ENCODE data around the gene C14orf119.

C14orf119 gene

DNA sequence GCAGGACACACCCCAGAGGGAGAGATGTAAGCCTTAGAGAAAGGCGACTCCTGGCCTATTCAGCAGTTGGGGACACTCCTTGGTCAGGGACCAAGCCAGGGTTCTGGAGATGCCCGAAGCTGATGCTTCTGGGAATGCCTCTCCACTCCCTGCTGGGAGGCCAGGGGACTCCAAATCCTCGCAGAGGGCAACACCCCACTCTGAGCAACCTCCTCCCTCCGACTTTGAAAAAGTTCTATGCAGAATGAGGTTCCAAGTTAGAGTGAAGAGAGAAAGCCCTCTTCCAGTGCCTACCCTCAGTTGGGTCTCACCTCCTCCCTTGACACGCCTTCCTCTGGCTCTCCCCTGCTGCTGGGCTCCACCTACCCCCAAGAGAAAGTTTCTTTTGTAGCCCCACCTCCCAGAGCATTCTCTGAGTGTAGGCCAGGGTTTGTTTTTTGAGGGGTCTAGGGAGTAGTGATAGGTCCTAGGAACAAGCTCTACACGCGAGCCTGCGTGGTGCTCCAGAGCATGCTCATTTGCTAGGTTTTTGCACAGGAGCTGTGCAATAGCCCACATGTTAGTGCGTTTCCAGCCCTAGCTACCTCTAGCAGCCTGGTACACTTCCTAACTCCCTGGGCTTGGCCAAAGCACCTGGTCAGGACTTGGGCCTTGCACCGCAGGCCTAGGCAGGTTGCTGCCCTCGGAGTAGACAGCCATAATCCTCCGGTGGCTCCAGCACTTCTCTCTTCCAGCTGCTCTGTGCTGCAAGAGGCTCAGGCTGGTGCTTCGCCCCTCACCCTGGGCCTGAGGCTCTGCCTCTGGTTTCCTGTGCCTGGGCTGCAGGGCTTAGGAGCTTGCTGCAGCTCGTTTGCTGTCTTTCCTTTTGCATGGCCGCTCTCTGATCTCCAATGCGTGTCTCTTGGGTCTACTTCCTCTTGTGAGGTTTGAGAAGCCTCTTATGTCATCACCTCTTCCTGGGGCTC lies 24.3 kb downstream of the C14orf119 start:
- Histone ChIP-seq H3K27ac (peak overlapping the region in 12 of 21 experiments; percentile 22 to 85 (median 56)), H3K4me3 (no peak overlapping the region)

DNA sequence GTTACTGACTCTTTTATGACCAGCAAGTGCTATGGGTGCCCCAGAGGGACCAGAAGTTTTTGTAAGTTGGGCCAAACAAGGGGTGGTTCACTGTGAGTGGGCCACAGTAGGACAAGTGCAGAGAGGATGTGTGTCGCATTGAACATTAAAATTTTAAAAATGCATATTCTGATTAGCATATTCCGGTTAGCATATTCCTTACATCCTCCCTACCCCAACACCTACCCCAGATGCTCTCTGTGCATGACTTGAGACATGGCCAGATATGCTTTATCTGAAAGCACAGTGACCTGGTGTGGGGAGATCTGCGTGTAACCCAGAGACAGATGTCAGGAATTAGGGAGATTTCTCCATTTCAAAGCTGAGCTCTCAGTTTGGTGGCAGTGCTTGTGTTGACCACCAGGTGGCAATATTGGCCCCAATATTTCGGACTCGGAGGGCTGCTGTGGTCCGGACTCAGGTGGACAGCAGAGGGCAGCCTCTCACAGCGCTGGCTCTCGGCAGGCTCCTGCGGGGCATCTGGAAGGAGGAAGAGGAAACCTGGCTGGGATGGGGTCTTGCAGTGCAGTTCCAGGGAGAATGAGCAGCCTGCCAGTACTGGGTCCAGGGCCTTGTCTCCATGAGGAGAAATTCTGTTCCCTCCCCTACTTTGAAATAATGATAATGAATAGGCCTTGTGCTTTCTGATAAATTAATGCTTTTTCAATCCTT lies 25.4 kb downstream of the C14orf119 start:
- Histone ChIP-seq H3K4me3 (no peak overlapping the region), H3K27ac (peak overlapping the region in 9 of 21 experiments; percentile 14 to 85 (median 71))

DNA sequence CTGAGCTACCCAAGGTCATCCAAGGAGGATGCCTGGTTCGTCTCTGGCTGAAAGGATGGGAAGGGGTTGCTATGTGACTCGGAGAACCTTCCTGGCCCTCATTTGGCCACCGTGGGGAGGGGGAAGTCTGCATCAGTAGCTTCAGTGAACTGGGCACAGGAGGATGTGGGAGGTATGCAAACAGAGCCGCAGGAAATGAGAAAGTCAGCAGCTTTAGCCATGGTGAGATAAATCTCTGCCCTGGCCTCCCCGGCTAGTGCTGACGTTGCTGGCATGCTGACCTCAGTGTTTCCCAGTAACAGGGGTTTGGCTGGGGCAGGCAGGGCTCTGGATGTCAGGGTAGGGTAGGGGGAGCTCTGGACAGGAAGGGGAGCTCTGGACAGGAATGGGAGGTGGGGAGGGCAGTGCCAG lies 26.1 kb downstream of the C14orf119 start:
- H3K4me3 ChIP-seq: no peak overlapping the region
- H3K27ac ChIP-seq: peak overlapping the region in 11 of 21 experiments; percentile 1 to 74 (median 38)

DNA sequence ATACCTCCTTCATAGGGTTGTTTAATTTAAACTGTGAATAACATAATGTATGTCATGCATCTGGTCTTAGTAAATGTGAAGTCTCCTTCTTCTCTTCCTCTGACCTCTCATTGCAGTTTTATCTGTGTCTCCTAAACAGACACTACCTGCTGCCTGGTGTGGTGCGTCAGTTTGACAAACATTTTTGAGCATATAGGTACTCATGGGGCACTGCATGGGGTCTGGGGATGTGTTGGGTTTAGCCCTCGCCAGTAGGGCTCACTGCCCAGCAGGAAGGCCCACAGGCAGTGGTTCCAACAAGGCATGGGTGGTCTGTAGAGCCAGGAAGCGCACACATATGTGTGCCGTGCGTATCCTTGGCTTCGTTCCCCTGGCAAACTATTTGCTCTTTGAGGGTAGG lies 26.8 kb downstream of the C14orf119 start:
- Histone ChIP-seq H3K4me3 (no peak overlapping the region), H3K27ac (peak overlapping the region in 3 of 21 experiments; percentile 38 to 60 (median 42))

DNA sequence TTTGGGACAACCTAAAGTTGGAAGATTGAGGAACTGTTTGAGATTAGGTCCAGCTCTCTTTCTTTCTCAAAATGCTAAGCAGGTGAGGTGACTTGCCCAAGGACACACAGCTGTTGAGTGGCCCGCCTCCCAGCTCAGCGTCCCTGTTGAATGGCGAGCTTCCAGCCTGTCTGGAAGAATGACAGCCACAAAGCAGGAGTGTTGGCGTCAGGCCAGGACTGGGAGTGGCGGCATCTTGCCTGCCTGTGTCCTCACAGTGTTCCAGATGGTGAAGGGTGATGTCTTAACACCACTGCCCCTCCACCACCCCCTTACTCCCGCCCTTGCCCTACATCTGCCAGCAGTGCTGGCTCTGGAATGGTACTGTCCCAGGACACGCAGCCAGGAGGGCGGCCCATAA lies 28.1 kb downstream of the C14orf119 start:
- Histone ChIP-seq H3K27ac (peak overlapping the region in 4 of 21 experiments; percentile 32 to 72 (median 36)), H3K4me3 (no peak overlapping the region)

DNA sequence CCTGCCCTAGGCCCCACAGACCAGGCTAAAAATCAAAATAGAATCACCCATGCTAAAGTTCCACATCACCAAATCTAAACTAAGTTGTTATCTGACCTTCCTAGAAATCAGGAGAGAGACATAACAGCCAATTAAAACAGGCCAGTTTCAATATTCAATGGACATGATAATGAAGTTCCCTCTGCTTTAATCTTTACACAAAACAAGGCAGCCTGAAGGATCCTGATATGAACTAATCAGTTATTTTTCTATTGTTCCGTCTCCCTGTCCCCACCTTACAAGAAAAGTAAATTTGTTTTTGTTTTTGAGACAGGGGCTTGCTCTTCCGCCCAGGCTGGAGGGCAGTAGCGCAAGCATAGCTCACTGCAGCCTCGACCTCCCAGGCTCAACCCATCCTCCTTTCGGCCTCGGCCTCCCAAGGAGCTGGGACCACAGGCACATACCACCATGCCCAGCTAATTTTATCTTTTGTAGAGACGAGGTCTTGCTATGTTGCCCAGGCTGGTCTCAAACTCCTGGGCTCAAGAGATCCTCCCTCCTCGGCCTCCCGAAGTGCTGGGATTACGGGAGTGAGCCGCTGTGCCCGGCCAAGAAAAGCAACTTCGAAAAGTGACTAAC lies 29.1 kb downstream of the C14orf119 start:
- Histone ChIP-seq H3K27ac (peak overlapping the region in 4 of 21 experiments; percentile 13 to 72 (median 30)), H3K4me3 (no peak overlapping the region)

DNA sequence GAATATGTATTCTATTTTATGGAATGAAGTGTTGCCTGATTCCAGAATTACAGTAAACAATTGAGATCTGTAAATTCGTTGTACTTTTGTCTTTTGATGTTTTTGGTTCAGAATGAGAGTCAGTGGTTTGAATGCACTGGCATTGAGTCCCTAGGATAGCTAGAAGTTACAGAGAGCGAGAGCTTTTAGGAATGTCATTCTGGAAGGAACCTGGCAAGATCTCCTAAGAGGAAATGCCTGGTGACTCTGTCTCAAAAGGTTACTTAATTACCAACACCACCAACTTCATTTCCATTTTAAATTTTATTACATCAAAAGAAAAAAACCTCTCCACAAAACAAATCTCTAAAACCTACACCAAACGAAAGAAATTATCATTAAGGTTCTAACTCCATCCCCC lies 29.7 kb downstream of the C14orf119 start:
- Histone ChIP-seq H3K4me3 (no peak overlapping the region), H3K27ac (peak overlapping the region in 3 of 21 experiments; percentile 13 to 63 (median 14))

DNA sequence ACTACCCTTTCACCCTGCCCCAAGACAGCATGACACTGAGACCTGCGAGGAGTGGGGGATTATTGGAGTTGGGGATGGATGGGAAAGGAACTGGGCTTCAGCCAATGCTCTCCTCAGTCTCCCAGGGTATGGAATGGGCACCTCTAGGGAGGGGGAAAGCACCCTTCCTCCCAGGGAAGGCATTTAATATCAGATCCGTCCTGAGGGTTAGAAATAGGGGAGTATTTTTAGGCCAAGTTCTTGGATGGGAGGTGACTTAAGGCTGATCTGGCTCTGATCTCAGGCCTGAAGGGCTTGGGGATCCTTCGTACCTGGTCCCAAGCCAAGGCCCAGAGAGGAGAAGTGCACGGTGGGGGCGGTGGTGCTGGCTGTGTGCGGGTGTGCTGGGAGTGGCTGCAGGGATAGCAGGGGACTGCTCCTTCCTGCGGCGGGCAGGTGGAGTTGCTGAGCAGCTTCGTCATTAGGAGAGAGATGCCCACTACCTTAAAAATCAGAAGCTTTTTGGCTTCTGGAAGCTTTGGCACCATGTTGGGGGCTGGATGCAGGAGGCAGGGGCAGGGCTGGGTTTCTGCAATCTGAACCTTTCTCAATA lies 30.7 kb downstream of the C14orf119 start:
- peak overlapping the region in 2 of 21 experiments; percentile 21 to 63 for H3K27ac ChIP-seq
- no peak overlapping the region for H3K4me3 ChIP-seq

DNA sequence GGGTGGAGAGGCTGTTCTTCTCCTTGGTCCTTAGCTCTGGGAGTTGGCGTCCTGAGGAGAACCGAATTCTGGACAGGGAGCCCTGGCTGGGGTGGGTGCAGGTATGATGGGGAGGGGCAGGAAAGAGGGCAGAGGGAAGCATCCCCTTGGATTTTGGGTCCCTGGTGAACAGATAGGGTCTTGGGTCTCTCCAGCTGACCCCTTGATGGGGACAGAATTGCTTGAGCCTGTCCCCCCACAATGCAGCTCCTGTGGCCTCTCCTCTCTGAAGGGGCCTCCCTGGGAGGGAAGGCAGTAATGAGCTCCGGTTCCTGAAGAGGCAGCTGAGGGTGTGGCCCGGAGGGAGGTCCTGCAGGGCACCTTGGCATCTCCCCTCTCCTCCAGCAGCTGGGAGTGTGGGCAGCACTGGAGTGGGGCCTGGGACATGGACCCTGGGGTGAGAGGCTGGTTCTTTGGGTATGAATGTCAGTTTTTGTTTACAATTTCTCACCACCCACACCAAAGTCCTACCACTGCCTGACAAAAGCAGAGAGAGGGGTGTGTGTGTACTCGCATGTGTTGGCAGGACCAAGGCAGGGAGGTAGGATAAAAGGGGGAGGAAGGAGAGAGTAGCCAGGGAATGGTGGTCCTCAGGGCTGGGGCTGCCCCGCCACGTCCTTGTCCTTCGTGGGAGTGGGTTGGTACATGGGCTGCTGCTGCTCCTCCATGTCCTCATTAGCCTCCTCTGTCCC lies 31.4 kb downstream of the C14orf119 start:
- Histone ChIP-seq H3K4me3 (no peak overlapping the region), H3K27ac (no peak overlapping the region)

DNA sequence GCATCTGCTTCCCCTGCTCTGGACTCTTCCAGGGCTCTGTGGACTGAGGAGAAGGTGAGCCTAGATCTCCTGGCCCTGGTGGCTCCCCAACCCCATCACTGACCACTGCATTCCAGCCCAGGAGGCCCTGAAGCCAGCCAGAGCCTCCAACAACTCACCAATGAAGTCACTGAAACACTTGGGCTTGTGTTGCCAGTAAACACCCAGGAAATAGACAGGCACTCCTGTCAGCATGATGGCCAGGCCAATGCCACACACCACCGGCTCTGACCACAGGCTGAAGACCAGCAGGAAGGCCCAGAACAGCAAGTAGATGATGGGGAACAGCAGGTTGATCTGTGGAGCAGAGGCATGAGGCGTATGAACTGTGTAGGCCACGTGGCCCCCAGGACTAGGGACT lies 32.6 kb downstream of the C14orf119 start:
- Histone ChIP-seq H3K4me3 (no peak overlapping the region), H3K27ac (peak overlapping the region in 1 of 21 experiments; percentile 16)

DNA sequence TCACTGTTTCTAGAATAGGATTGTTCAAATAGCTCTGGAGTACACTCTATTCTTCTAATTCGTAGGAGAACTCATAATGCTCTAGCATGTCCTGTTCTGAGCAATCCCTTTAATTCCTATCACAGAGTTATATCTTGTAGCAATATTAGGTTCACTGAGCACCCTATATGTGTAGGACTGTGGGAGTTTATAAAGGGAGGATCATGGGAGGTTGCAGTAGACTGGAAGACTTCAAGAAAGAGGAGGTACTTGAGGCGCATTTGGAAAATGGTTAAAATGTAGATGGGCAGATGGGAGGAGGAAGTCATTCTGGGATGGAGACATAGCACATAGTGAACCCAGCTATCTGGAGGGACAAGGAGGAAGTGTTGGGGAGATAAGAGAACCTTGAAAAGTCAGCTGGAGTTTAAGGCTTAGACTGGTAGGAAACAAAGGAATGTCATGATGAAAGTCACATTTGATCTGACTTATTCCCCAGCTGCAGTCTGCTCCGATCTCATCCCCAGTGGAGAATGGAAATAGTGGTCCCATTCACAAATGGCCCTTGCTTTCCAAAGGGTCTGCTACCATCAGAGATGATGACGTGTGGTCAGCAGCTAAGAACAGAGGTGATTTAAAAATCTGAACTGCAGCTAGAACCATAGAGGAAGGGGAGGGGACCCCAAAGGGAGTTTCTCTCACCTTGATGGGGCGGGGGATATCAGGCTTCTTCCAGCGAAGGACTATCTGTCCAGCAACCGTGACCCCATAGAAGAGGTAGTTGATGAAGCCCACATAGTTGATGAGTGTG lies 33.9 kb downstream of the C14orf119 start:
- no peak overlapping the region for H3K27ac ChIP-seq
- no peak overlapping the region for H3K4me3 ChIP-seq

DNA sequence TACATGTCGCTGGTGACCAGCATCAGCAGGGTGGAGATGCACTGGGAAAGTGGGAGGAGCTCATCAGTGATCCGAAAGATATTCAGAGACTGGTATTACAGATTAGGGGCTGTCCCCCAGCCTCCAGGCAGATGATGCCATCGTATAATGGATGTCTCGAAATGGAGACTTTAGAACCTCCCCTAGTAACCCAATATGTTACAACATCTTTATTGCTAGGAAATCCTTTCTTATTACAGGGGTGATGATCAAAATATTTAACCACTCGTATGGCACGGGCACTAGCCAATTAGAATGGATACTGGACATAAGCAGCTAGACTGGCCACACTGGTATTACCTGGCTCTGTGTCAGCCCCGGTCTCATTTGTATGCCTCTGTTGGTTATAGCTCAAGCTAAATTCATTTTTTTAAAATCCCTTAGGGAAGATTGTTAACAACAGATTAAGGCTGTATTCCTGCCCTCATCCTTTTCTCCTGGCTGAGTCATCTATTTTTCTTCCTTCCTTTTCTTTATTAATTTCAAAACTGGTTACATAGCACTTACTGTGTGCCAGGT lies 34.5 kb downstream of the C14orf119 start:
- no peak overlapping the region for H3K4me3 ChIP-seq
- H3K27ac ChIP-seq: peak overlapping the region in 1 of 21 experiments; percentile 8

DNA sequence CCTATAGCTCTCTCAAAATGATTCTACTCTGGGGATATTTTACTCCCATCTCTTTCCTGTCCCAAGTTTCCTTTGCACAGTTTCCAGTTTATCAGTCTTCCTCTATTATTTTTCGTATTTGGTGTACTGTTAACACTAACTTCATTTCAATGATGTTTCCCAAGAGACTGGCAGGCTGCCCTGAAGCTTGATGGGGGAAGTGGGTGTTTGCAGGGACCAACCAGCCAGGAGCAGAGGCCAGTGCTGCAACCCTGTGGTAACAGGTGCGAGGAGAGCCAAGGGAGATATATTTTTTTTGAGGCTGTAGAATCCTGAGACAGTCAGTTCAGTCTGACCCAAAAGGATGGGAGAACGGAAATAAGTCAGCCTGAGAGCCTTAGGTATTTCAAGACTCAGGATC lies 35.6 kb downstream of the C14orf119 start:
- H3K4me3 ChIP-seq: no peak overlapping the region
- H3K27ac ChIP-seq: no peak overlapping the region

DNA sequence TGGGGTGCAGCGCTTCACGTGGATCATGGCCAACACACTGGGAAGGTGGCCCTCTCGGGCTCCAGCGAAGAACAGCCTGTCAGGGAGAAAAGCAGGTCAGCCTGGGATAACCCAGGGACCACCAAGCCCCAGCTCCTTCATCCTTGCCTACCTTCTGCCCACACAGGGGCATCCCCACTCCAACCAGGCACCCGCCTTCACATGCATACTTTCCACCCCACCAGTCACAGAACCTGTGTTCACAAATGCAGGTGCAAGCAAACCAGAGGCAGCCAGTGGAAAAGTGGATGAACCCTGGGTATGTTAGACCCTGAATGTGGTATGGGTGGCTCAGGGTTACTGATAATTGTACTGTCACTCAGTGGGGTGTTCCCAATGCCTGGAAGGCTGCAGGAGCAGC lies 36.2 kb downstream of the C14orf119 start:
- no peak overlapping the region for H3K27ac ChIP-seq
- H3K4me3 ChIP-seq: no peak overlapping the region

DNA sequence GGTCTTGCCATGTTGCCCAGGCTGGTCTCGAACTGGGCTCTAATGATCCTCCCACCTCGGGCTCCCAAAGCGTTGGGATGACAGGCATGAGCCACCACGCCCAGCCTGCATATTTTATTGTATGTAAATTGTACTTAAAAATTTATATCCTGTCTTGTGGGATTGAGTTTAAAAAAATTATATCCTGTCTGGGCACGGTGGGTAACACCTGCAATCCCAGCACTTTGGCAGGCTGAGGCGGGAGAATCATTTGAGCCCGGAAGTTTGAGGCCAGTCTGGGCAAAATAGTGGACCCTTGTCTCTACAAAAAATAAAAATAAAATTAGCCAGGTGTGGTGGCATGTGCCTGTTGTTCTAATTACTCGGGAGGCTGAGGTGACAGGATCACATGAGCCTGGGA lies 37.7 kb downstream of the C14orf119 start:
- Histone ChIP-seq H3K4me3 (no peak overlapping the region), H3K27ac (no peak overlapping the region)

DNA sequence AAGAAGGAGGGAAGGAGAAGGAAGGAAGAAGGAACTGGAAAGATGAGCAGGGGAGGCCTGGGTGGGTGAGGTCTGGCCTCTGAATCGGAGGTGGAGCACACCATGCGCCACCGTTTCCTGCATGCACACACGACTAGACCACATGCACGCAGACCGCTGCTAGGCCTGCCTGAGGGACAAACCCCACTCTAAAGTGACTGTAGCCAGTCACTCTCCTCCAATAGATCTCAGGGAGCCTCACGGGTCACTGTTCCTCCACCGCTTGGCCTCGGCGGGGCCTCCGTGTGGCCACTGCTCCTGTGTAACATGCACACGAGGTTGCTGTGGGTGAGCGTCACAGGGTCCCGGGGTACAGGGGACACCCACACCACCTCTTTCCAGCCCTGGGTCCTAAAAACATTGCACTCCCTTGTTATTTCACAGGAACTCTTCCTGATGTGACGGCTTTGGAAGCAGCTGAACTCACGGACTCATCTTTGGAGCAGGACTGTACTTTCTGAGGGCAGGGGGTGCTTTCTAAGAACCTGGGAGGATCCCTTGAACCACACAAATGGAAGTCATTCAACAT lies 41.3 kb downstream of the C14orf119 start:
- no peak overlapping the region for H3K4me3 ChIP-seq
- peak overlapping the region in 1 of 21 experiments; percentile 79 for H3K27ac ChIP-seq

DNA sequence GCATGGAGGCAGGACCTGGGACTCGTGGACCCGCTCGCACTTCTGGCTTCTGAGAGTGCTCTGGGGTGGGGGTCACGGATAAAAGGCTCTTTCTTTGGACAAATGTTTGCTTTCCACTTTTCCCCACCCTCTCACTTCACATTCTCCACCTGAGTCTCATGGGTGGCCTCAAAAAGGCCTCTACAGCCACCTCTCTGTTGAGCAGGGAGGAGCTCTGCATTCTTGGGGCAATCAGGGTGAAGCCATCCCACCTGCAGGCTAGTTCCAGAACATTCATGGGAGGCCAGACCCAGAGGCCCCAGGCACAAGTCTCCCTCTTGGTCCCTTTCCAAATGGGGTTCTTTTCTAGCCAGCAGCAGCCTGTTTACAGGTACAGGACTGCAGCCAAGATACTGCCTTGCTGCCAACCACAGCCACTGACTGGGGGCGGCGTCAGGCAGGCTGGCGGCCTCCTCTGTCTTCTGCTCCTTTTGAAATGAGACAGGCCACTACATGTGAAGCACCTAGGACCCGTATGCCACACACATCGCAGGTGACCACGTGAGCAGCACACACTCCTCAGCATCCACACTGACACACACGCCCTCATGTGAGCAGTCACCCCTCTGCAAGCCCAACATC lies 42.0 kb downstream of the C14orf119 start:
- no peak overlapping the region for H3K4me3 ChIP-seq
- peak overlapping the region in 9 of 21 experiments; percentile 16 to 79 (median 54) for H3K27ac ChIP-seq
